IPS-18a (cell line): ENCODE data around the gene EPB41L3.

Source experiments
- H3K27ac ChIP-seq: one replicate; pipeline ENCODE4 v1.5.1; 2013; ENCODE audit warnings: low read length
- H3K27me3 ChIP-seq: one replicate; pipeline ENCODE4 v1.6.1; 2013; ENCODE audit warnings: mild to moderate bottlenecking, low read length; ENCODE audit not compliant: control insufficient read depth, insufficient read depth
- H3K36me3 ChIP-seq: one replicate; pipeline ENCODE4 v1.6.1; 2013; ENCODE audit warnings: low read depth, low read length; ENCODE audit not compliant: control insufficient read depth
- H3K4me1 ChIP-seq: one replicate; pipeline ENCODE4 v1.6.1; 2013; ENCODE audit warnings: low read depth, low read length; ENCODE audit not compliant: control insufficient read depth
- H3K4me3 ChIP-seq: one replicate; pipeline ENCODE4 v1.5.1; 2013; ENCODE audit warnings: low read length
- H3K9ac ChIP-seq: one replicate; pipeline ENCODE4 v1.6.1; 2013; ENCODE audit warnings: mild to moderate bottlenecking, low read length, moderate library complexity
- H3K9me3 ChIP-seq: one replicate; pipeline ENCODE4 v1.6.1; 2013; ENCODE audit warnings: low read depth, low read length; ENCODE audit not compliant: control insufficient read depth

The EPB41L3 gene

DNA sequence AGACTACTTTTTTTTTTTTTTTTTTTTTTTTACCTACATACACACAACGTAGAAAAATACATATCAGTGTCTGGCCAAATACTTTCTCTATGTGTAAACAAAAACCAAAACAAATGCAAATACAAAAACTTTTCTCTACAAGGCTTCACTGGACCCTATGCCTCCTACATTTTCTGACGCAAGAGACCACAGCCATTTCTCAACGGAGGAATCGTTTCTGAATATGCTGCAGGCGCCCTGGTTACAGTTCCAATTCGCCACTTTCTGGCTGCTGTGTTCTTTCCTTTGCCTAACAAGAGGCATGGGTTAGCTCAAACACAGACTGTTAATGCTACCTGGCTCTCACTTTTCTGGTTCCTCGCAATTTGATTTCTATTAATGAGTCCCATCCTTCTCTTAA, 96.4 kb downstream of the EPB41L3 start:
- H3K27me3 ChIP-seq: no peaks in the 10 kb centered on the region
- H3K27ac ChIP-seq: no peak overlapping the region
- H3K4me3 ChIP-seq: no peak overlapping the region
- H3K9me3 ChIP-seq: no peaks in the 10 kb centered on the region
- H3K9ac ChIP-seq: no peak overlapping the region
- H3K4me1 ChIP-seq: no peaks in the 10 kb centered on the region
- no peaks in the 10 kb centered on the region for H3K36me3 ChIP-seq

DNA sequence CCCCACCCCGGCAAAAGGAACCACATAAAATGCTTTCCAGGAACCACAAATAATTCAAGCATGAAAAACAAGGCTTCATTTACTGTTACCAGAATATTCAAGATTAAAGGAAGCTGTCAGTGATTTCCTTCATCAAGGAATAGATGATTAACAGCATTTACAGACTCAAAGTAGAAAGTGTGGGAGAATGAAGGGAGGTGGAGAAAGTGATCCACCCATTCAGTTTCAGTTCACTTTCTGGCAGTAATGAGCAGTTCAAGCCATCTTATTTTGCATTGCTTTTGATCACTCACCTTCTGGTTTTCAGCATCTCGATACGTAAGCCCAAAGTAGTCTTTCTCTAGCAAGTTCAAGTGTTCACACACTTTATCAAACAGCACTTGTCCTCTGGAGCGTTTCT, 99.0 kb downstream of the EPB41L3 start:
- Histone ChIP-seq H3K9me3 (no peaks in the 10 kb centered on the region), H3K9ac (no peak overlapping the region), H3K27me3 (no peaks in the 10 kb centered on the region), H3K4me1 (no peaks in the 10 kb centered on the region), H3K36me3 (no peaks in the 10 kb centered on the region), H3K27ac (no peak overlapping the region), H3K4me3 (no peak overlapping the region)

DNA sequence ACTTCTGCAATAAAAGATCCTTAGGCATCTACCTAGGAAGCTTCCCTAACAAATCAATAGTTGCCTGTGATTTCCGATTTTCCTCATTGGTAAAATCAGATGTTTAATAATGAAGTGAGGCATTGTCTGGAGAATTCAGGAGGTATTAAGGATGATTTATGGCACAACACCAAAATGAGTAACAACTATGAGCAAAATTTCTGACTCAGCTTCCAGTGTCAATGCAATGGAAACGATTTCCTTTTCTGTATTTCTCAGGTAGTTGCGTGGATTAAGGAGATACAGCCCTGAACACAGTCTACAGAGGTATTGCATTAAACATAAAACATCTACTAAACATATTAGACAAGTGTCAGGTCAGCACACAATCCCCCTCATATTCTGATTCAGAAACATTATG, 99.5 kb downstream of the EPB41L3 start:
- no peak overlapping the region for H3K27ac ChIP-seq
- H3K4me3 ChIP-seq: no peak overlapping the region
- H3K4me1 ChIP-seq: no peaks in the 10 kb centered on the region
- H3K36me3 ChIP-seq: no peaks in the 10 kb centered on the region
- no peaks in the 10 kb centered on the region for H3K27me3 ChIP-seq
- H3K9ac ChIP-seq: no peak overlapping the region
- H3K9me3 ChIP-seq: no peaks in the 10 kb centered on the region

DNA sequence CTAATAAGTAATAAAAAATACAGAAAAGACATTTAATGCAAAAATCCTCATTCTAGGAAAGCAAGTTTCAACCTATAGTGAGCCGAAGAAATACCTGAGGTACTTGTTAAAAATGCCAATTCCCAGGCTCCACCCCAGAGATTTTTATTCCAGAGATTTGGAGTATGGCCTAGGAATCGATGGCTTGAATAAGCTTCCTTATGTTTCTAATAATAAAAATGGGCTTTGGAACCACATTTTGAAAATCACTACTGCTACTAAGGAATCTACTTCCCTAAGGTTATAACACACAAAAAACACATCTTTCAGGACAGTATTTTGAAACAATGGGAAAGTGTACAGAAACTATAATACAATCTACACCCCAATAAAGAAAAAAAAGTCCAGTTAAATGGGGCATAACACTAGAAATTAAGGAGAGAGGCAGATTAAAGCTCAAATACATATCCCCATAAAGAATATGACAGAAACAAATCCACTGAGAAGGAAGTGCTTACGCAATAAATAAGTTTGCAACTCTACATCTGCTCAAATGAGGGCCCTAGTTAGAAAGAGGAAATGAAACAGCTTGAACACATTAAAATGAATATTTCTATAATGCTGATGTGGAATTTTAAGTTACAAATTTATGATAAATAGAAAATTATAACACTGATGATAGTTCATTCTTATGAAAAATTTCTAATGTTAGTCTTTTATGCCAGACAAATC, 103.7 kb downstream of the EPB41L3 start:
- Histone ChIP-seq H3K9ac (no peak overlapping the region), H3K27me3 (no peaks in the 10 kb centered on the region), H3K4me1 (no peaks in the 10 kb centered on the region), H3K9me3 (no peaks in the 10 kb centered on the region), H3K4me3 (no peak overlapping the region), H3K36me3 (no peaks in the 10 kb centered on the region), H3K27ac (no peak overlapping the region)

DNA sequence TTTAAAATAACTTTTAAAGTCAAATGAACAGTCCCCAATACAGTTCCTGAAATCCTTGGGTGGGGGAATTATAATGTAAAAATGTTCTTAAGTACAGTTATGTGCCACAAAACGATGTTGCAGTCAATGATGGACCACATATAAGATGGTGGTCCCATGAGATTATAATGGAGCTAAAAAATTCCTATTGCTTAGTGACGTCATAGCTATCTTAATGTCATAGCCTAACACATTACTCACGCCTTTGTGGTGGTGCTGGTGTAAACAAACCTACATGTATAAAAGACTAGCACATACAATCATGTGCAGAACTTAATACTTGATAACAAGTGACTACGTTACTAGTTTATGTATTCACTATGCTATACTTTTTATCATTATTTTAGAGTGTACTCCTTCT, 109.4 kb downstream of the EPB41L3 start:
- H3K4me3 ChIP-seq: no peak overlapping the region
- no peak overlapping the region for H3K27ac ChIP-seq
- no peaks in the 10 kb centered on the region for H3K36me3 ChIP-seq
- H3K27me3 ChIP-seq: no peaks in the 10 kb centered on the region
- H3K4me1 ChIP-seq: no peaks in the 10 kb centered on the region
- H3K9me3 ChIP-seq: no peaks in the 10 kb centered on the region
- no peak overlapping the region for H3K9ac ChIP-seq

DNA sequence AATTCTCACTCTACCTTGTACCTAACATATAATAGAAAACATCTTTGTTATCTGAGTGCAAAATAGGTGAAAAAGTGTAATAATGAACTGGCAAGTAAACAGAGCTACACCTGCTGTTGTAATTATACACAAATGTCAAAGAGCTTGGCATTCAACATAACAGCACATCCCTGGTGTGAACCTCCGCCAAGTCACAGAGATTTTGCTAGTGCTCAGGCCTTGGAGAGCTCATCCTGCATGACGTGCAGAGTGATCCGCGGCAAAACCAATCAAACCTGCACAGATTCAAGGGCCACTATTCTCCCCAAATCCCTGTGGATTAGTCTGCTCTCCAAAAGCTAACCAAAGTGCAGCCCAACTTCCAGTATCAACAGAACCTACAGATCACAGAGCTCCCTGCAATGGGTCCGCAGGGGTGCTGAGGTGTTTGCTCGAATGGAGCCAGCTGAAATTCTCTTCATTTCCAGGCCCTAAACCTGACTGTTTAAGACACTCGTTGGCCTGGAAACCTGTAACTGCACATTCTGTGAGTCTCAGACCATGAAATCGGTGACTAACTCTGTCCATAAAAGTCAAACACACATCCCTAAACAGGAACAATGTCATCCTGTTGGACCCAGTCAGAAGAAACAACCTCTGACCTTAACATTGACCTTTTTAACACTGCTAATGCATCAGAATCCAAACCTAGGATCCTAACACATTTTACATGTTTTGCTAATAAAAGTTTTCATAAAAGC, 111.8 kb downstream of the EPB41L3 start:
- no peaks in the 10 kb centered on the region for H3K9me3 ChIP-seq
- H3K4me1 ChIP-seq: no peaks in the 10 kb centered on the region
- no peaks in the 10 kb centered on the region for H3K27me3 ChIP-seq
- no peak overlapping the region for H3K4me3 ChIP-seq
- no peaks in the 10 kb centered on the region for H3K36me3 ChIP-seq
- no peak overlapping the region for H3K27ac ChIP-seq
- no peak overlapping the region for H3K9ac ChIP-seq

DNA sequence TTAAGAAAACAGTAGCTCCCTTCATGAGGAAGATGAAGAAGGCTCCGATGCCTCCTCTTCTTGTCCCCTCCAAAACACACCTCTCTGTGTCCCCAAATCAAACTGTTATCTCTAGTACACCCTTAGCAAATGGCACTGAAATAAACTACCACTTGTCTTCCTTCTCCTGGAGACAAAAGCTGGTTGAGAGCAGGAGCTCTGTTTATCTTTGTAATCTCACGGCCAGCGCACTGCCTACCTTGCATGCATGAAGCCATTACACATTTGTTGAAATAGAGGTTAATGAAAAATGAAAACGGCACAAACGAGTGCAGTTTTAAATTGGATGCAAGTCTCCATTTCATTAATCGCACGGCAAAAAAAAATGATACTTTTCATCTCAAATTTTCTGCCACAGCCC, 113.7 kb downstream of the EPB41L3 start:
- Histone ChIP-seq H3K9me3 (no peaks in the 10 kb centered on the region), H3K4me3 (no peak overlapping the region), H3K9ac (no peak overlapping the region), H3K27me3 (no peaks in the 10 kb centered on the region), H3K27ac (no peak overlapping the region), H3K4me1 (no peaks in the 10 kb centered on the region), H3K36me3 (no peaks in the 10 kb centered on the region)

DNA sequence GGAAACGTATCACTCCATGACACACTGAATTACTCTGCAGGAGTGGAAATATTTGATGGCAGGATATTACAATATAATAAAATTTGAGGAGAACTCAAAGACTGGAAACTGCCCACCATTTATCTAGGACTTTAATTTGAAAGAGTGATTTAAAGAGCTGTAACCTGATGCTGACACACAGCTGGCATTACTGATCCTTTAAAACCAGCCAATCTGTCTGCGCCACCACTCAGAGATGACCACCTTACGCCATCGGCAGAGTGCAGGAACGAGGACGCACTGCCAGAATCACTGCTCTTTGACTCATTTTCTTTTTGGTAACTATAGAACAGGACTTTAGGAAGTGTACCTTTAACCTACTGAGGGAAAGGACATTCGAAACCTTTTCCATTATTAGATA, 114.1 kb downstream of the EPB41L3 start:
- no peaks in the 10 kb centered on the region for H3K9me3 ChIP-seq
- H3K4me1 ChIP-seq: no peaks in the 10 kb centered on the region
- H3K36me3 ChIP-seq: no peaks in the 10 kb centered on the region
- H3K27ac ChIP-seq: no peak overlapping the region
- no peaks in the 10 kb centered on the region for H3K27me3 ChIP-seq
- no peak overlapping the region for H3K4me3 ChIP-seq
- H3K9ac ChIP-seq: no peak overlapping the region

DNA sequence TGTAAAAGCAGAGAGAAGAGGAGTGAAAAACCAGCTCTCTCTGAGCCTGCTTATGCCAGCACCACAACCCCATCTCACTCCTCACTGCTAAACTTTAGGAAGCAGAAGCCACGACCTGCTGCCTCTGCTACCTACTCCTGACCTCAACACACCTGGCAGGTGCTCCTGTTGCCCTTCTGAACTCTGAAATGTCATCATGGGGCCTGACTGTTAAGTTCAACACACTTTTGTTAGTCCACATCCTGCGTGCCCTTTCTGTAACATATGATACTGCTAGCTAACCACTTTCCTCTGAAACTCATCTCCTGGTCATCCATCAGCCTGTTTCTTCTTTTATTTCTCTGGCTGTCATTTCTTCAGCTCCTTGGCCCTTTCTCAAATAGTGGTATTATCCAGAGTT, 118.1 kb downstream of the EPB41L3 start:
- H3K9me3 ChIP-seq: no peaks in the 10 kb centered on the region
- H3K36me3 ChIP-seq: no peaks in the 10 kb centered on the region
- no peaks in the 10 kb centered on the region for H3K27me3 ChIP-seq
- H3K9ac ChIP-seq: no peak overlapping the region
- no peak overlapping the region for H3K27ac ChIP-seq
- H3K4me3 ChIP-seq: no peak overlapping the region
- no peaks in the 10 kb centered on the region for H3K4me1 ChIP-seq

DNA sequence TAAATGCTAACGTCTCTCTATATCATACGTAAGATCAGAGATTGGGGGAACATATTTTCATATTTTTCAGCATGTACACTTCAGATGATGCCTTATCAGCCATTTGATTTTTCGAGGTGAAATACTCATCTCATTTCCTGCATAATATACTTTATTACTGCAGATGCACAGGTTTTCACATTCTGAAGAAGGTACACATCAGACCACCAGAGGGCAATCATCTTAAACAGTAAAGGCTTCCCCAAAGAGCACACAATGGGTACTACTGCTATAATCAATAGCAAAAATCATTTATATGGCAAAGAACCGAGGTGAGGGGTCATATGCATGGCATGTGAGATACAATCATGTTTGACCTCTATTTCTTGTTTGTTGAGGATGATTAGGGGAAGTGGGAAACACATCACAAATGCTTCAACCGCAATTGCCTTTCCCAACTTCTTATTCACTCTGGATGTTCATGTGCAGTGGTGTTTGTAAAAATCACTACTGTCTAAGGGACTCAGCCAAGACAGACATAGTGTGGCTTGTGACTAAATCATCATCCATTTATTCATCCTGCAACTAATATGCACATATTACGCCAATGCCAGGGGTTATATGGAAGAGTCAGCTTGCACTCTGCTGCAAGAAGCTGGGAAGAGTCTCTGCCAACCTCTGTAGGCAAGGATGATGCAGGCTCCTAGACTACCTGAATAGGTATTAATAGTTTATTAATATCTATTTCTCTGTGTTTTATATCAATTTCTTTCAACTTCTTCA, 118.7 kb downstream of the EPB41L3 start:
- H3K27ac ChIP-seq: no peak overlapping the region
- H3K4me3 ChIP-seq: no peak overlapping the region
- no peaks in the 10 kb centered on the region for H3K9me3 ChIP-seq
- H3K9ac ChIP-seq: no peak overlapping the region
- no peaks in the 10 kb centered on the region for H3K27me3 ChIP-seq
- no peaks in the 10 kb centered on the region for H3K36me3 ChIP-seq
- H3K4me1 ChIP-seq: no peaks in the 10 kb centered on the region

DNA sequence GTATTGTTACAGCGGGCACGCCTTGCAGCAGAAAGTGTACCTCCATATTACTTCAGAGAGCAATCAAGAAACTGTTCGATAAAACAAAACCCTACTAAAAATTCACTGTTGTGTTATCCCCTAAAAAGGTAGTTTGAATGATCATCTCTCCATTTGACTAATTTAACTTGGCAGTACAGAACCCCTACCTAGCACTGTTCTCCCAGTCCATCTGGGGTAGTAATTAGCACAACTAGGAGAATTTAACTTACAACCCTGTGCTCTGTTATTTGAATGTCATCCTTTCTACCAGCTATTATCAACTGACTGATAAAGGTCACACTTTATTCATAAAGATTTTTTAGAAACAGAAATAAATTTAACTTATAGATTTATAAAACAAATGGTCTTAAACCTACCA, 121.2 kb downstream of the EPB41L3 start:
- H3K4me3 ChIP-seq: no peak overlapping the region
- H3K4me1 ChIP-seq: no peaks in the 10 kb centered on the region
- no peaks in the 10 kb centered on the region for H3K9me3 ChIP-seq
- H3K36me3 ChIP-seq: no peaks in the 10 kb centered on the region
- no peak overlapping the region for H3K27ac ChIP-seq
- H3K27me3 ChIP-seq: no peaks in the 10 kb centered on the region
- no peak overlapping the region for H3K9ac ChIP-seq
